ENCODE results near the gene GLT1D1. TPM values are rescaled to one million over a fixed set of nuclear protein-coding genes. Genes with fewer than 3 reads are reported as not detected.

The GLT1D1 gene
- total RNA-seq, 1 experiment from 2014 or later, result not detected

DNA sequence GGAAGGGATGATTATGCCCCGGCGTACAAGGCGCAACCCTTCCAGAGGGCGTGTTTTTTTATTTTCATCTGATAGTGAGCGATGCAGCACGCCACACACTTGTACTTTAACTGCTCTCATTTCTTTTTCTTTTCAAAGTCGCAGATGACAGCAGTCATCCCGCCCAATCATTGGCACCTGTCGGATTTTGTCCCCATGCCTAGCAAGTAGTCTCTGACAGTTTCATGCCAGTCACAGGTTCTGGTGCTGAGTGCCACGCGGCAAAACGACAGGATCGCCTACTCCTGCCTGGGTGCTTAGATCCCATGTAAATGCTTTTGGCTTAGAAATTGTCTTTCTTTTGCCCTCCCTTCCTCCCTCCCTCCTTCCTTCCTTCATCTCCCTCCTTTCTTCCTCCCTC is 117.7 kb downstream of the GLT1D1 start:
- Histone ChIP-seq H2AFZ (ENCODE audit: low read length) (no peak overlapping the region), H3K79me2 (ENCODE audit: low read length) (no peaks in the 10 kb centered on the region), H4K20me1 (ENCODE audit: low read length) (no peaks in the 10 kb centered on the region), H3K9ac (ENCODE audit: low read length) (no peak overlapping the region), H3K4me3 (ENCODE audit: low read length) (no peak overlapping the region), H3K27me3 (ENCODE audit: low read length) (peaks cover 78% of the 10 kb centered on the region), H3K4me1 (ENCODE audit: insufficient read depth, low read length) (no peaks in the 10 kb centered on the region), H3K9me3 (ENCODE audit: low read length) (no peaks in the 10 kb centered on the region), H3F3A (ENCODE audit: low read length, unreplicated experiment) (no peaks in the 10 kb centered on the region), H3K27ac (ENCODE audit: low read length) (no peak overlapping the region), H3K36me3 (ENCODE audit: low read depth, low read length) (no peaks in the 10 kb centered on the region), H3K9me2 (replicated peaks; ENCODE audit: low read length) (no peaks in the 10 kb centered on the region), H3K4me2 (ENCODE audit: low read length) (no peak overlapping the region)
- no peak for DNase-seq
- CTCF ChIA-PET, result no interaction called here
- TF ChIP-seq EZH2phosphoT487 (IDR thresholded peaks at IDR 0.05; ENCODE audit: borderline replicate concordance, low read length) (no peak), EZH2 (IDR thresholded peaks at IDR 0.05; ENCODE audit: low read length, unreplicated experiment) (no peak)
- TF ChIP-seq, protein P1, sequence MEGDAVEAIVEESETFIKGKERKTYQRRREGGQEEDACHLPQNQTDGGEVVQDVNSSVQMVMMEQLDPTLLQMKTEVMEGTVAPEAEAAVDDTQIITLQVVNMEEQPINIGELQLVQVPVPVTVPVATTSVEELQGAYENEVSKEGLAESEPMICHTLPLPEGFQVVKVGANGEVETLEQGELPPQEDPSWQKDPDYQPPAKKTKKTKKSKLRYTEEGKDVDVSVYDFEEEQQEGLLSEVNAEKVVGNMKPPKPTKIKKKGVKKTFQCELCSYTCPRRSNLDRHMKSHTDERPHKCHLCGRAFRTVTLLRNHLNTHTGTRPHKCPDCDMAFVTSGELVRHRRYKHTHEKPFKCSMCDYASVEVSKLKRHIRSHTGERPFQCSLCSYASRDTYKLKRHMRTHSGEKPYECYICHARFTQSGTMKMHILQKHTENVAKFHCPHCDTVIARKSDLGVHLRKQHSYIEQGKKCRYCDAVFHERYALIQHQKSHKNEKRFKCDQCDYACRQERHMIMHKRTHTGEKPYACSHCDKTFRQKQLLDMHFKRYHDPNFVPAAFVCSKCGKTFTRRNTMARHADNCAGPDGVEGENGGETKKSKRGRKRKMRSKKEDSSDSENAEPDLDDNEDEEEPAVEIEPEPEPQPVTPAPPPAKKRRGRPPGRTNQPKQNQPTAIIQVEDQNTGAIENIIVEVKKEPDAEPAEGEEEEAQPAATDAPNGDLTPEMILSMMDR (conservative IDR thresholded peaks at IDR 0.05; ENCODE audit: low read depth, low read length), result no peak
- intact Hi-C loops (cut with micrococcal nuclease), result no loop called here
- POLR2A ChIA-PET (ENCODE audit: unreplicated experiment), result no interaction called here
- no TSS peak for BruUV-seq (replicated peaks)
- ATAC-seq, result no peak

DNA sequence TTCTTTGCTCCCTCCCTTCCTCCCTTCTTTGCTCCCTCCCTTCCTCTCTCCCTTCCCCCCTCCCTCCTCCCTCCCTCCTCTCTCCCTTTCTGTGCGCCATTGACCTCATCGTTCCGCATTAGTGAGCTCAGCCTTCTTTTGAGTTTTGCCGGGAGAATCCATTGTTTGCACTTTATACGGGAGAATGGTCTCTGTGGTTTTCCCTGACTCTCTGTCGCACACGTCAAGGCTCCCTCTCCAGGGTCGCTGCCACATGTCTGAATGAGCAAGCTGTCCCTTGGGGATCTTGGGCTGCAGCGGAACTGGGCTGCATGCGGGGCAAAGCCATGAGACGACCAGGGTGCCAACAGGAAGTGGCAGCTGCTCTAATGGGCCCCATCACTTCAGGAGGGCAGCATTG is 118.5 kb downstream of the GLT1D1 start:
- no peaks in the 10 kb centered on the region for H3K79me2 ChIP-seq (ENCODE audit: low read length)
- BruUV-seq (replicated peaks), result no TSS peak
- H3K27me3 ChIP-seq (ENCODE audit: low read length), result peaks cover 85% of the 10 kb centered on the region
- no peak overlapping the region for H3K4me3 ChIP-seq (ENCODE audit: low read length)
- H3K4me2 ChIP-seq (ENCODE audit: low read length), result no peak overlapping the region
- no peak overlapping the region for H3K27ac ChIP-seq (ENCODE audit: low read length)
- CTCF ChIA-PET, result no interaction called here
- no peaks in the 10 kb centered on the region for H3K9me2 ChIP-seq (replicated peaks; ENCODE audit: low read length)
- TF ChIP-seq, protein P1 (conservative IDR thresholded peaks at IDR 0.05; ENCODE audit: low read depth, low read length), result no peak
- TF ChIP-seq EZH2 (IDR thresholded peaks at IDR 0.05; ENCODE audit: low read length, unreplicated experiment), result no peak
- TF ChIP-seq EZH2phosphoT487 (IDR thresholded peaks at IDR 0.05; ENCODE audit: borderline replicate concordance, low read length), result no peak
- H3K36me3 ChIP-seq (ENCODE audit: low read depth, low read length), result no peaks in the 10 kb centered on the region
- H3F3A ChIP-seq (ENCODE audit: low read length, unreplicated experiment), result no peaks in the 10 kb centered on the region
- DNase-seq (no peak), ATAC-seq (no peak)
- no peaks in the 10 kb centered on the region for H4K20me1 ChIP-seq (ENCODE audit: low read length)
- no peaks in the 10 kb centered on the region for H3K9me3 ChIP-seq (ENCODE audit: low read length)
- no peaks in the 10 kb centered on the region for H3K4me1 ChIP-seq (ENCODE audit: insufficient read depth, low read length)
- intact Hi-C loops (cut with micrococcal nuclease), result no loop called here
- no peak overlapping the region for H3K9ac ChIP-seq (ENCODE audit: low read length)
- H2AFZ ChIP-seq (ENCODE audit: low read length), result no peak overlapping the region
- POLR2A ChIA-PET (ENCODE audit: unreplicated experiment), result no interaction called here

DNA sequence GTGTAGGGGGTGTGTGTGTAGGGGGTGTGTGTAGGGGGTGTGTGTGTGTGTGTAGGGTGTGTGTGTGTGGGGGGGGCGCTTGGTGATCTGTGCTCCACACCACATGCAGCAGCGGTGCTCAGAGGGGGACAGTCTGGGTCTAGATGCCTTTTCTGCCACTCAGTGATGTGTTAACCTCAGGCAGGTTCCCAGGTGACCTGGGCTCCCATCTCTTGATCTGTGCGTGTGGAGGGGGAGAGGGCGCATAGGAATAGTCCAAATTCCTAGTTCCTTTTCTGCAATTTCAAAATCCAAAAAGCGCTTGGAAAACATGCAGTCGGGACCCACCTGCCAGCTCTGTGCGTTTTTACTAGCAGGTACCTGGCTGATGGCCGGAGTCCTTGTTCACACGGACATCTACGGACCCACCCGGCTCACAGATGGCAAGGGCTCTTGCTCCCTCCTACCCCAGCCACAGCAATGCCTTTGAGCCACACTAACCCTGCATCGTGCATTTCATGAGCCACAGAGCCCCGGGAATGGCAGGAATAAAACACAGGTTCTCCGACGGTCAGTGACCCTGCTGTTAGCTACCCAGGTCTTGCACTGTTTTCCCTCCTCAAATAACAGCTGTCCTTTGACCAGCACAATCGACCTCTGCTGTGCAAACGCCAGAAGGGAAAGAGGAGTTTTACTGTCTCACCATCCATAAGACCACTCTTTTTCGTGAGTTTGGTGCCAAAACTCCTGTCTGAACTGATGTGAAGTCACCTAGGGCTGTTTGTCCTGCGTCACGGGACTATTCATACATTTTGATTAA is 120.8 kb downstream of the GLT1D1 start:
- H2AFZ ChIP-seq (ENCODE audit: low read length), result no peak overlapping the region
- no peaks in the 10 kb centered on the region for H3K36me3 ChIP-seq (ENCODE audit: low read depth, low read length)
- intact Hi-C loops (cut with micrococcal nuclease), result no loop called here
- TF ChIP-seq EZH2phosphoT487 (IDR thresholded peaks at IDR 0.05; ENCODE audit: borderline replicate concordance, low read length), result no peak
- TF ChIP-seq, protein P1 (conservative IDR thresholded peaks at IDR 0.05; ENCODE audit: low read depth, low read length), result no peak
- no peak for TF ChIP-seq EZH2 (IDR thresholded peaks at IDR 0.05; ENCODE audit: low read length, unreplicated experiment)
- POLR2A ChIA-PET (ENCODE audit: unreplicated experiment), result no interaction called here
- H4K20me1 ChIP-seq (ENCODE audit: low read length), result no peaks in the 10 kb centered on the region
- no peaks in the 10 kb centered on the region for H3F3A ChIP-seq (ENCODE audit: low read length, unreplicated experiment)
- no peaks in the 10 kb centered on the region for H3K79me2 ChIP-seq (ENCODE audit: low read length)
- ATAC-seq (no peak), DNase-seq (no peak)
- no peaks in the 10 kb centered on the region for H3K4me1 ChIP-seq (ENCODE audit: insufficient read depth, low read length)
- no peak overlapping the region for H3K27ac ChIP-seq (ENCODE audit: low read length)
- CTCF ChIA-PET, result no interaction called here
- H3K27me3 ChIP-seq (ENCODE audit: low read length), result peaks cover 82% of the 10 kb centered on the region
- H3K9me3 ChIP-seq (ENCODE audit: low read length), result no peaks in the 10 kb centered on the region
- no peak overlapping the region for H3K4me2 ChIP-seq (ENCODE audit: low read length)
- no peaks in the 10 kb centered on the region for H3K9me2 ChIP-seq (replicated peaks; ENCODE audit: low read length)
- no peak overlapping the region for H3K9ac ChIP-seq (ENCODE audit: low read length)
- no TSS peak for BruUV-seq (replicated peaks)
- no peak overlapping the region for H3K4me3 ChIP-seq (ENCODE audit: low read length)

Data from PC-3 (cell line).